Uterus (tissue), 4 donors: Measurements from ENCODE around the gene TOR1AIP2. TPM values are rescaled to one million over a fixed set of nuclear protein-coding genes. Genes with fewer than 3 reads are reported as not detected.

ENCODE experiments used
- DNase-seq, 2 donors: peaks; one replicate each; pipeline ENCODE4 v3.0.0-alpha.2; 2019 to 2020
- H3K27ac ChIP-seq, 2 donors: fragments of 200-600 bp; sonication (generic); 1 replicate in 1 of 2; 2 replicates in 1 of 2; pipeline ENCODE4 v1.5.1; 2016 to 2018
- H3K27me3 ChIP-seq, 2 donors: fragments of 200-600 bp; sonication (generic); one replicate each; pipeline ENCODE4 v1.5.1; 2018 to 2019; ENCODE audit warnings: control low read depth in 1 of 2
- H3K36me3 ChIP-seq, 2 donors: fragments of 200-600 bp; sonication (generic); one replicate each; pipeline ENCODE4 v1.5.1; 2019; ENCODE audit warnings: control low read depth in 1 of 2
- H3K4me1 ChIP-seq, 2 donors: fragments of 200-600 bp; sonication (generic); one replicate each; pipeline ENCODE4 v1.5.1; 2018 to 2019; ENCODE audit warnings: control low read depth in 1 of 2
- H3K4me3 ChIP-seq, 2 donors: fragments of 200-600 bp; sonication (generic); 1 replicate in 1 of 2; 2 replicates in 1 of 2; pipeline ENCODE4 v1.5.1; 2018 to 2019; ENCODE audit warnings: mild to moderate bottlenecking in 1 of 2
- H3K9me3 ChIP-seq, 2 donors: fragments of 200-600 bp; sonication (generic); one replicate each; pipeline ENCODE4 v1.5.1; 2019; ENCODE audit warnings: control low read depth in 1 of 2
- POLR2A ChIP-seq, 2 donors: fragments of 450-650 bp; IDR thresholded peaks; one replicate each; pipeline ENCODE4 v1.6.1; 2016; ENCODE audit warnings: antibody characterized with exemption in 2 of 2, mild to moderate bottlenecking in 1 of 2, moderate library complexity in 1 of 2
- intact Hi-C: fragments of 100-400 bp; cut with DNase I; formaldehyde crosslinking; loops from one replicate; pipeline ENCODE4 v1.15.1; 2023; ENCODE audit warnings: low total_unique reads
- total RNA-seq, 4 donors: library from RNA; depleted of rRNA in 3 of 4; stranded (reverse); fragments of >200 nt in 3 of 4; gene quantifications; one replicate each; pipeline versions ENCODE4 v1.1.0 to v1.2.4, GENCODE V29; 2014 to 2023
- TF ChIP-seq, protein P1 (sequence below), 4 experiments: fragments of 200-600 bp in 2 of 4; fragments of 450-650 bp in 2 of 4; sonication (generic) in 2 of 4; IDR thresholded peaks; one replicate each; pipeline ENCODE4 v1.5.1; 2016 to 2019; ENCODE audit warnings: antibody characterized with exemption in 4 of 4, mild to moderate bottlenecking in 2 of 4, moderate library complexity in 1 of 4
- donor health status: DM: yes; HTN: yes; CAD: no.

TOR1AIP2 gene
- total RNA-seq, 4 donors from 2014 or later, result 32.1 to 94.4 (median 58.8) TPM

DNA sequence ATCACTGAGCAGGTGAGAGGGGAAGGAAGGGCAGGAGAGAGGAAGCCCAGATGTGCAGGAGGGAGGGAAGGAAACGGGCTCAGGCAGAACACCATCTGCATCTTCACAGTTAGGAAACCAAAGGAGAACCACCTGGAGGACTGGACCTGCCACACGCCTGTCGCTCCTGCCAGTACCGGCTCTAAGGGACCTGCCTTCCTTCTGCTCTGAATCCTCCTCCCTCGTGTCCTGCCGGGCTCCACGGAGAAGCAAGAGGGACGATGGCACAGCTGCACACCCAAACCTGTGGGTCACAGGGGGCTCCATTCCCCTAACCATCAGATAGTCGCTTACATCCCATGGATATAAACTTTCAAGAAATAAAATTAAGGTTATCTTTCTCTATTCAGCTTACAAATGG lies 56.1 kb downstream of the TOR1AIP2 start:
- Histone ChIP-seq H3K36me3 (no peaks in the 10 kb centered on the region), H3K27me3 (no peaks in the 10 kb centered on the region), H3K4me3 (no peak overlapping the region), H3K27ac (no peak overlapping the region), H3K4me1 (no peaks in the 10 kb centered on the region), H3K9me3 (no peaks in the 10 kb centered on the region)
- intact Hi-C loops, result no loop called here
- no peak for TF ChIP-seq POLR2A (IDR thresholded peaks at IDR 0.05)
- TF ChIP-seq, protein P1, sequence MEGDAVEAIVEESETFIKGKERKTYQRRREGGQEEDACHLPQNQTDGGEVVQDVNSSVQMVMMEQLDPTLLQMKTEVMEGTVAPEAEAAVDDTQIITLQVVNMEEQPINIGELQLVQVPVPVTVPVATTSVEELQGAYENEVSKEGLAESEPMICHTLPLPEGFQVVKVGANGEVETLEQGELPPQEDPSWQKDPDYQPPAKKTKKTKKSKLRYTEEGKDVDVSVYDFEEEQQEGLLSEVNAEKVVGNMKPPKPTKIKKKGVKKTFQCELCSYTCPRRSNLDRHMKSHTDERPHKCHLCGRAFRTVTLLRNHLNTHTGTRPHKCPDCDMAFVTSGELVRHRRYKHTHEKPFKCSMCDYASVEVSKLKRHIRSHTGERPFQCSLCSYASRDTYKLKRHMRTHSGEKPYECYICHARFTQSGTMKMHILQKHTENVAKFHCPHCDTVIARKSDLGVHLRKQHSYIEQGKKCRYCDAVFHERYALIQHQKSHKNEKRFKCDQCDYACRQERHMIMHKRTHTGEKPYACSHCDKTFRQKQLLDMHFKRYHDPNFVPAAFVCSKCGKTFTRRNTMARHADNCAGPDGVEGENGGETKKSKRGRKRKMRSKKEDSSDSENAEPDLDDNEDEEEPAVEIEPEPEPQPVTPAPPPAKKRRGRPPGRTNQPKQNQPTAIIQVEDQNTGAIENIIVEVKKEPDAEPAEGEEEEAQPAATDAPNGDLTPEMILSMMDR (IDR thresholded peaks at IDR 0.05), result no peak
- DNase-seq, result no peak

DNA sequence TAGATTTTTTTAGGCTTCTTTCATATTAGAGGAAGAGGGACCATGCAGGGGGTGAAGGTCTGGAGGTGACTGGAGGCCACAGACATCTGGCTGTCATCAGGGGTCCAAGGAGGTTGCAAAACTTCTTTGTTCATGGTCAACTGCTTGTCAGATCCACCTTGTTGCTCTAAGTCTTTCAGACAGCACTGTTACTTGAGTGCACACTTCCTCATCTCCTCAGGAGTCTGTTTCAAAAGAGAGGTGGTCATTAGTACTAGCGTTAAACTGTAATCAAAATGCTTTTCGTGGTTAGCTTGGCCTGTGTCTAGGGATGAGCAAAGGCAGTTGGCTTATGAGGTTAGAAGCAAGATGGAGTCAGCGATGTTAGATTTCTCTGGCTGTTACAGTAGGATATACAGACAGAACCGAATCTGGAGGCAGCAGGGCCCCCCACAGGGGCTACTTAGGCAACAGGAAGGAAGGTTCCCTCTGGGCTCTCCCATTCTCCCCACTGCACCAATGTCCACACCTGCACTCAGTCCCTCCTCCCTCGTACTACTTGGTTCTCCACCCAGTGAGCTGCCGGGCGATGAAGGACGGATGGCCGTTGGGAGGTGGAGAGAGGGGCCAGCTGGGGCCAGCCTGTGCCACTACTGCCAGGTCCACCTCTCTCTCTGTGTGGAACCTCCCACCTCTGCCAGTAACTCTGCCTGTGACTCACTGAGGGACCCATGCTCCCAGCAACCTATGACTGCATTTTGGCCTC lies 57.2 kb downstream of the TOR1AIP2 start:
- no peaks in the 10 kb centered on the region for H3K36me3 ChIP-seq
- H3K9me3 ChIP-seq, result no peaks in the 10 kb centered on the region
- TF ChIP-seq, protein P1 (IDR thresholded peaks at IDR 0.05), result no peak
- no peak for TF ChIP-seq POLR2A (IDR thresholded peaks at IDR 0.05)
- DNase-seq, result no peak
- H3K27me3 ChIP-seq, result no peaks in the 10 kb centered on the region
- intact Hi-C loops, result no loop called here
- H3K27ac ChIP-seq, result no peak overlapping the region
- peaks cover 0 to 3% of the 10 kb centered on the region in 2 donors for H3K4me1 ChIP-seq
- H3K4me3 ChIP-seq, result no peak overlapping the region

DNA sequence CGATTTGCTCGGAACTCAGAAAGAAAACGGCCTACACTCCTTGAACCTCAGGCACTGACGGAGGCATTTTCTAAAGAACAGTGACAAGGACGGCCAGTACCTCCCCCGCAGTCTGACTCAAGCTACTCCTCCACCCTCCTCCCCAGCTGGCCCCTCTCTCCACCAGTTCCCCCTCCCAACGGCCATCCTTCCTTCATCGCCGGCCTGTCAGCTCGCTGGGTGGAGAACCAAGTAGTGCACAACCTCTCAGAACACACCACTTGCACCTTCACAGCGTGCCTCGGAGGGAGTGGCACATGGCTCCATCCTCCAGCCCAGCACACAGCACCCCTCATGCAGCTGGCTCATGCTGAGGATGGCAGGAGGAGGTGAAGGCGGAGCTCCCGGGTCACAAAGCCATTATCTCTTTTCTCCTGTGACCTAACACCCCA lies 58.8 kb downstream of the TOR1AIP2 start:
- intact Hi-C loops, result no loop called here
- TF ChIP-seq, protein P1 (IDR thresholded peaks at IDR 0.05), result no peak
- no peak for TF ChIP-seq POLR2A (IDR thresholded peaks at IDR 0.05)
- no peak overlapping the region for H3K27ac ChIP-seq
- H3K9me3 ChIP-seq, result no peaks in the 10 kb centered on the region
- H3K27me3 ChIP-seq, result no peaks in the 10 kb centered on the region
- peaks cover 0 to 3% of the 10 kb centered on the region in 2 donors for H3K4me1 ChIP-seq
- peak; percentile 25 to 37 for DNase-seq
- H3K4me3 ChIP-seq, result no peak overlapping the region
- no peaks in the 10 kb centered on the region for H3K36me3 ChIP-seq

DNA sequence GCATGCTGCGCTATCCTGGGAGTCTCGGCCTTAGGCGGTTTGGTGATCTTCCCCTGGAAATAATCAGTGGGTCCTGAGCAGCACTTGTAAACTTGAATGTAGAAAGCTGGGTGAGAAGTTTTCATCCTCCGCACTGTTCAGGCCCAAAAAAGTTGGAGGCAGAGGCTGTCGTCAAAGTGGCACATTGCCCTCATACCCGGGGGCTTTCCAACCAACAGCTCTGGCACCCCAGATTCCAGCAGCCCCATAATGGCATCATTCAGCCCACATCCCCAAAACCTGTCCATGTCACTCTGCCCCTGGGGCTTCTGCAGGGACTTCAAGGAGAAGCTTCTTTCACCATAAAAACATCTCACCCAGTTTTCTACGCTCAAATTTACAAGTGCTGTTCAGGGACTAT lies 59.3 kb downstream of the TOR1AIP2 start:
- Histone ChIP-seq H3K9me3 (no peaks in the 10 kb centered on the region), H3K4me3 (no peak overlapping the region), H3K36me3 (no peaks in the 10 kb centered on the region), H3K4me1 (peaks cover 0 to 3% of the 10 kb centered on the region in 2 donors), H3K27ac (no peak overlapping the region), H3K27me3 (no peaks in the 10 kb centered on the region)
- TF ChIP-seq, protein P1 (IDR thresholded peaks at IDR 0.05), result no peak
- no peak for TF ChIP-seq POLR2A (IDR thresholded peaks at IDR 0.05)
- intact Hi-C loops, result no loop called here
- DNase-seq, result no peak

DNA sequence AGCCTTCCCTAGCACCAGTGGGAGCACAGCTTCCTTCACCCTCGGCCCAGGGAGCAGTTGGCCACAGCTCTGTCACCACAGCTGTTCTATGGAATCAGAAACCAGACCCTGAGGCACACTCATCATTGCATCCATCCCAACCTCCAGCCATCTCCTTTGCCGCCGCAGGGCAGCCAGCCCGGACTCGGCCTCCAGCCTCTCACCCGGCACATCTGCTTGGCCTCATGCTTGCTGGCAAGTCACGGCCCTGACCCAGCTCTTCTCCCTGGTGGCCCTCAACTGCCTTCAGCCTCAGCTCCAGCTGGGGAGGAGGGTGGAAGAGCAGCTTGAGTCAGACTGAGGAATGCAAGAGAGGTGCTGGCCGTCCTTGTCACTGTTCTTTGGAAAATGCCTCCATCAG lies 59.8 kb downstream of the TOR1AIP2 start:
- Histone ChIP-seq H3K27ac (no peak overlapping the region), H3K4me1 (peaks cover 0 to 3% of the 10 kb centered on the region in 2 donors), H3K9me3 (no peaks in the 10 kb centered on the region), H3K27me3 (no peaks in the 10 kb centered on the region), H3K4me3 (no peak overlapping the region), H3K36me3 (no peaks in the 10 kb centered on the region)
- intact Hi-C loops, result no loop called here
- TF ChIP-seq, protein P1 (IDR thresholded peaks at IDR 0.05), result no peak
- no peak for TF ChIP-seq POLR2A (IDR thresholded peaks at IDR 0.05)
- DNase-seq, result peak in 1 of 2 donors; percentile 49
